Measurements from ENCODE around the gene MRPL14.

GRCh38 chr6:44150317-44150917 lies 23.2 kb upstream of the MRPL14 start:
- TF ChIP-seq CTCF (IDR thresholded peaks at IDR 0.05) (no peak), ZFX (IDR thresholded peaks at IDR 0.05; ENCODE audit: borderline replicate concordance) (no peak)
